HG02642 (cell line): ENCODE data around the gene GTPBP1.
A peak's percentile ranks its signal among the peaks of the same experiment; 100 is the strongest.

Experiments
- ATAC-seq: cut with Tn5 transposase; IDR thresholded peaks from one replicate; pipeline ENCODE4 v1.9.1; 2021; ENCODE audit warnings: mild to moderate bottlenecking; ENCODE audit not compliant: unreplicated experiment, poor library complexity

The GTPBP1 gene

GRCh38 chr22:38705235-38706100 is at the start of gene GTPBP1:
Gene GTPBP1, plus strand, starts transcription at chr22:38705944. Its CDS starts 12 bp downstream, at chr22:38705956.
- ATAC-seq, result peak; percentile 76

GRCh38 chr22:38656256-38657044 is 49.3 kb upstream of the GTPBP1 start, which contains the start of the genes CBY1 and FAM227A:
Gene CBY1, plus strand, starts transcription at chr22:38656638. Its CDS starts 11,417 bp downstream, at chr22:38668055.
Gene FAM227A, minus strand, starts transcription at chr22:38656392. Its CDS starts 6,224 bp downstream, at chr22:38650168.
- ATAC-seq, result peak; percentile 89

DNA sequence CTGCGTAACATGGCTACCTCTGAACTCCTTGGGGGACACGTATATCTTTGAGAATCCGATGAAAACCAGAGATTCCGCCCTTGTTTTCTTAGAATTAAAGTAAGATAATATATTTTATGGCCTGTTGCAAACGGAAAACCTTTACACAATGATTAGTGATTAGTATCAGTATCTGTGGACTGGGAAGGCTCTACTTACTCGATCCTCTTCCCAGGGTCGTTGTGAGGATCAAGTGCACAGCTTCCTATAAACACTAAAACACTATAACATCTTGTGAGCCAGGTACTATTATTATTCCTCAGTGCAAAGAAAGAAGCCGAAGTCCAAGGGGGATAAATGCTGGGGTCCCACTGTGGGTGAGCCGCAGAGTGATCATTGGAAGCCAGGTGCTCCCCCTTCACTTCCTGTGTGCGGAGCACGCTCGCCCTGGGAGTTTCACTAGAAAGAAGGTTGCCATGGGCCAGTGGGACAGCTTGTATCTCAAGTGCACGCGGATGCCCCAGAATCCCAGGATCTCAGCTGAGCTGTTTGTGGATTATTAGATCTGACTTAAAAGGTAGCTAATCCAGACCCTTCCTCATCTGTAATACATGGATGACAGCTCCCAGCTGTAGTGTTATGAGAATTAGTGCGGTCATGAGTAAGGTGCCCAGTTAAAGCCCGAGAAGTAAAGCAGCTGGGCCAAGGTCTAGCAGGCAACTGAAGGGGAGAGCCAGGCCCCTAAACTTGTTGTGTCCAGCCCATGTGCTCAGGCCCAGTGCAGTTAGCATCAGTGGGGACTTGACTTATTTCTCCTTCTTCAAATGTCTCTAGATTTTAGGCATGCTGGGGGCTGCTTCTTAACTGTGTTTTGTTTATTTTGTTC is 48.5 kb upstream of the GTPBP1 start:
- ATAC-seq, result no peak

- no peak for ATAC-seq
These were observed 30.9 kb upstream of the GTPBP1 start for GRCh38 chr22:38674888-38675287.

GRCh38 chr22:38675833-38676232 is 29.9 kb upstream of the GTPBP1 start:
- ATAC-seq, result no peak

GRCh38 chr22:38681582-38682335 is 24.0 kb upstream of the GTPBP1 start, which contains the start of gene TOMM22:
Gene TOMM22, plus strand, starts transcription at chr22:38681957. Its CDS starts 22 bp downstream, at chr22:38681979.
- peak; percentile 97 for ATAC-seq

DNA sequence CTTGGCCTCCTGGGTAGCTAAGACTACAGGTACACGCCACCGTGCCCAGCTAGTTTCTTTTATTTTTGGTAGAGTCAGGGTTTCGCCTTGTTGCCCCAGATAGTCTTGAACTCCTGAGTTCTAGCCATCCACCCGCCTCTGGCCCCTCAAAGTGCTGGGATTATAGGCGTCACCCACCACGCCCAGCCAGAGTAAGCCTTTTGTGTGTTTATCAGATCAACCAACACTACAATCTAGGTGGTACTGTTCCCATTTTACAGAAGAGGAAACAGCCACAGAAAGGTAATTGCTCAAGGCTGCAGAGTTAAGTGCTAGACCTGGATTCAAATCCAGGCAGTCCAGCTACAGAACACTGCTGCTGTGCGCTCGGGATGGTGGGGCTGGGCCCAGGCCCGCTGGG is 20.8 kb upstream of the GTPBP1 start:
- no peak for ATAC-seq

GRCh38 chr22:38685761-38686160 is 20.0 kb upstream of the GTPBP1 start:
- ATAC-seq, result no peak

DNA sequence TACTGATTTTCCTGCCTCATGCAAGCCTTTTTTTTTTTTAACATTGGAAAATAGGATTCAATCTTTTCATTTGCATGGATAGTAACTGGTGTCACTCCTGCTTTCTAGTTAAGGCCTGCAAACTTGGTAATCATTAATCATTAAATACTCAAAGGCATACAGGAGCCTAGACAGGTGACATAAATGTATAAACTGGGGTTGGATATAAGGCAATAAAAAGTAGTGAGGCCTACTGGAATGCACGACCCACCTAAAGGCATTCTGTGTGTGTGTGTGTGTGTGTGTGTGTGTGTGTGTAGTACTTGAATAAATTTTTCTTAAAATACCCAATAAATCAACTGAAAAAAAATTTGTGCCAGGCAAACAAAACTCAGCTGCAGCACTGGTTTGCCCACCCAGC is 16.1 kb upstream of the GTPBP1 start:
- no peak for ATAC-seq

DNA sequence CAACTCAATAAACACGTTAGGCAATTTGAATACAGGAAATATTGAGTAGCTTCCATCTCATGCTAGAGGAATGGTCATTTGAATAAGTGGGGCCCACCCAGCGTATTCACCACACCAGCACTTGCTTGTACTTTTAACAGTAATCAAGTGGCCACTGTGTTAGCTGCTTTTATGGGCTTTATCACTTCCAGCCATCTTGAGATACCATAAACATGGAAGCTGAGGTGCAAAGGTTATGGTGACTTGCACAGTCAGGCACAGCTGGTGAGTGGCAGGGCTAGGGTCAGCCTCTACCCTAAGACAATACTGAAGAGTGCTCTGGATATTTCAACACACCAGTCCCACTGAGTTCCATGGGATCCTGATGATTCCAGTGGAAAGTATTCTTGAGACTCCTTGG is 11.7 kb upstream of the GTPBP1 start:
- ATAC-seq, result no peak

GRCh38 chr22:38694940-38695339 is 10.8 kb upstream of the GTPBP1 start:
- no peak for ATAC-seq

DNA sequence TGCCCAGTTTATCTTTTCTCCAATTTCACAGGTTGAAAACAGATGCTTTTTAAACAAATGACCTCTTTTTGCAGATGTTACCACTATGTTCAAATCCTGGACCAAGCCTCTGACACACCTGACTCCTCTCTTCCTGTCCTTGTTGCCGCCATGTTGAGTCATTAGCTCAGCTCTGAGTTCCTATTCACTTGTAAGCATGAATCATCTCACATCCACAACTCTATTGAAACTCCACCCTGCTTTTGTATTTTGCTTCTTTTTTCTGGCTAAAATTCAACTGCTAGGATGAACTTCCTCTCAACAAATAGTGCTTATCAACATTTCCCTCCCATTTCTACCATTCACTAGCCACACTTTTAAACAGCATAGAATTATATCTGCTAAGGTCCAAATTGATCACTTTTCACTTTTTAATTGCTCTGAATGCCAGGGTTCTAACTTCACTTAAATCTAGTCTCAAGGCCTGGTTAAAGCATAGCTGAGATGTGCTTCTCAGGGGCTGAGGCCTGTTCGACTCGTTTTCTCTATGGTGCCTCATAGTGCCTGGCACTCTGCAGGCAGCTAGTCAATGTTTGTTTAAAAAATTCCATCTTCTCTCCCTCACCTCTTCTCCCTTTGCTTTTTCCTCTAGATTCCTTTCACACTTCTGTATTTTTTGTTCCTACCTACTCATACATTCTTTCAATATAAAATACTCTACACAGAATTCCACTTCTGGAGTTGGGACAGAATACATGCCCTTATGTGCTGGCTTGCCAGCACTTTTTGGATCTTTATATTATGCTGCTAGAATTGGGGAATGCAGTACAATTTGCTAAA is 8.9 kb upstream of the GTPBP1 start:
- no peak for ATAC-seq

DNA sequence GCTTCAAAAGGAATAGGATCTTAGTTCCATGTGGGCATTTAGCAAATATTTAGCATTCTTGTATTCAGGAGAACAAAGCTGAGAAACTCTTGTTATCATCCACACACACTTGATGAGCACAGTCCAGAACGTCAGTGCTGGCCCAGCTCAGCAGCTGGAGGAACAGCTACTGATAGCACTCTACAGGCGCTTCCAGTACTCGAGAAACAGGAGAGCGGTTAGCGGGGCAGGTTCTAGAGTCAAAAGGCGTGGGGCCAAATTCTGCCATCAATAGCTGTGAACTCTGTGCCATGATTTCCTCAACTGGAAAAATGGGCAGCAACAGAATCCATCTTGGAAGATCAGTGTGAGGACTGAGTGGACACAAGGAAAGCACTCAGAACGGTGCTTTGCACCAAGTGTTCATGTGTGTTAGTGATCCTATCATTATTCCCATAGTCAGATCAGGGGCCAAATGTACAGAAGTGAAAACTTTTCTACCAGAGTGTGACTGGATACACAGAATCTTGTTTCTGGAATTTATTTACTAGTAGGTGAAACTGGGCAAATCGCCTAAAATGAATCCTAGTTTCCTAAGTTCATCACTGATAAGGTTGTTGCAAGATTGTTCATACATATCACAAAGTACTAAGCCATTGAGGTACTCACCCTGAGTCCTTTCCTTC is 8.2 kb upstream of the GTPBP1 start:
- ATAC-seq, result no peak

GRCh38 chr22:38698407-38699094 is 7.2 kb upstream of the GTPBP1 start:
- no peak for ATAC-seq

DNA sequence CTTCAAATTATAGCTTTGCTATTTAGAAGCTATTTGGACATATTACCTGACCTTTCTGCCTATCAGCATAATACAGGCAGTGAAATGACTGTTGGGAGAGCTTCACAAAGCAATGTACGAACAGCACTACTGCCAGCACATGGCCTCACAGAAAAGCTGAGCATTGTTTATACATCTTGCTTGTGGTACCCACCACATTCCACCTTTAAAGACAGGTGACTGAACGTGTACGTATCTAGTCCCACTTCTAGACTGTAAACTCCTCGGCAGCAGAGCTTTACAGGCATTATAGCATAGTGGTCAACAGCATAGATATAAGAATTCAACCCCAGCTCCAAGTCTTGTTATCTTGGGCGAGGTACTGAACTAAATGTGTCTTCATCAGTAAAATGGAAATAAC is 6.6 kb upstream of the GTPBP1 start:
- ATAC-seq, result no peak

- ATAC-seq, result no peak
These were observed 6.0 kb upstream of the GTPBP1 start for GRCh38 chr22:38699784-38700183.

DNA sequence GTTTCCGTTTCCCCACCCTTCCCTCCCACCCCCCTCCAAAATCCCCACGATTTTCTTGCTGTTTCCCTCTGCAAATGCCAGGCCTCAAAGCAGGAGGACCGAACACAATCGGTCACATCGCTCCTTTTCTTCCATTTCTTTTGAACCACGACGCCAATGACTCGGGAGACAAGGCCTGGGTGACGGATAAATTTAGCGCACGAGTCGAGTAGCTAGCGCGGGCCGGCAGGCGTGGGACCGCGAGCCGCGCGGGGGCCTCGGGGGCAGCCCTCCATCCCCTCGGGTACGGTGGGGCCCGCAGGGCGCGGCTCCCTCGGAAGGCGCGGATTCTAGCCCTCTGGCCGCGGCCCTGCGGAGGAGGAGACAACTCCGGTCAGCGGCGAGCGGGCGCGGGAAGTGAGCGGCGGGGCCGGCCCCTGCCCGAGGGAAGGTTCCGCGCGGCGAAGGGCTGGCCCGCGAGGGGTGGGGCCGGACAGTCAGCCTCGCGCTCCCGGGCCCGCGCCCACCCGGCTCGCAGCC is 5.4 kb upstream of the GTPBP1 start:
- ATAC-seq, result no peak
